T-helper 2 cell treated with Interferon-gamma antibody and Interleukin-4, amounts not matched to agents 5 μg/mL and 100 μg/mL, for 36 hours (primary cell): ENCODE measurements around the gene SEC31A.

Experiments
- DNase-seq: peaks from one replicate; pipeline ENCODE4 v3.0.0; 2021; ENCODE audit warnings: low spot score
- H3K27ac Mint-ChIP-seq: one replicate; pipeline ENCODE4 v1.8.0; 2021; ENCODE audit warnings: mild to moderate bottlenecking, mixed read lengths
- H3K27me3 Mint-ChIP-seq: one replicate; pipeline ENCODE4 v1.8.0; 2021; ENCODE audit warnings: low read depth, mixed read lengths
- H3K36me3 Mint-ChIP-seq: one replicate; pipeline ENCODE4 v1.8.0; 2021; ENCODE audit warnings: low read depth, mixed read lengths
- H3K4me1 Mint-ChIP-seq: one replicate; pipeline ENCODE4 v1.8.0; 2021; ENCODE audit warnings: low read depth, mixed read lengths
- H3K4me3 Mint-ChIP-seq: one replicate; pipeline ENCODE4 v1.8.0; 2022; ENCODE audit warnings: mild to moderate bottlenecking, moderate library complexity, mixed read lengths
- H3K9me3 Mint-ChIP-seq: one replicate; pipeline ENCODE4 v1.8.0; 2021; ENCODE audit warnings: mixed read lengths

Gene SEC31A

GRCh38 chr4:82785611-82786400 is 105.1 kb downstream of the SEC31A start:
- Mint-ChIP-seq H3K4me3 (no peak overlapping the region), H3K36me3 (no peaks in the 10 kb centered on the region), H3K27ac (no peak overlapping the region), H3K27me3 (peaks cover 24% of the 10 kb centered on the region), H3K9me3 (no peaks in the 10 kb centered on the region), H3K4me1 (no peaks in the 10 kb centered on the region)
- DNase-seq = no peak

- no peak overlapping the region for H3K27ac Mint-ChIP-seq
- DNase-seq = no peak
- H3K36me3 Mint-ChIP-seq = no peaks in the 10 kb centered on the region
- H3K4me3 Mint-ChIP-seq = no peak overlapping the region
- peaks cover 24% of the 10 kb centered on the region for H3K27me3 Mint-ChIP-seq
- no peaks in the 10 kb centered on the region for H3K4me1 Mint-ChIP-seq
- H3K9me3 Mint-ChIP-seq = no peaks in the 10 kb centered on the region
These were observed 106.0 kb downstream of the SEC31A start for GRCh38 chr4:82784681-82785610.

GRCh38 chr4:82782626-82783345 is 108.2 kb downstream of the SEC31A start:
- DNase-seq = no peak
- H3K36me3 Mint-ChIP-seq = no peaks in the 10 kb centered on the region
- H3K4me1 Mint-ChIP-seq = no peaks in the 10 kb centered on the region
- H3K4me3 Mint-ChIP-seq = no peak overlapping the region
- H3K9me3 Mint-ChIP-seq = no peaks in the 10 kb centered on the region
- H3K27ac Mint-ChIP-seq = no peak overlapping the region
- peaks cover 22% of the 10 kb centered on the region for H3K27me3 Mint-ChIP-seq

GRCh38 chr4:82780752-82781231 is 110.2 kb downstream of the SEC31A start:
- Mint-ChIP-seq H3K27ac (no peak overlapping the region), H3K4me3 (no peak overlapping the region), H3K9me3 (no peaks in the 10 kb centered on the region), H3K4me1 (no peaks in the 10 kb centered on the region), H3K36me3 (no peaks in the 10 kb centered on the region), H3K27me3 (peaks cover 16% of the 10 kb centered on the region)
- DNase-seq = no peak

GRCh38 chr4:82780170-82780751 is 110.7 kb downstream of the SEC31A start:
- no peak overlapping the region for H3K27ac Mint-ChIP-seq
- DNase-seq = no peak
- H3K4me3 Mint-ChIP-seq = no peak overlapping the region
- H3K4me1 Mint-ChIP-seq = no peaks in the 10 kb centered on the region
- no peaks in the 10 kb centered on the region for H3K9me3 Mint-ChIP-seq
- H3K36me3 Mint-ChIP-seq = no peaks in the 10 kb centered on the region
- H3K27me3 Mint-ChIP-seq = peaks cover 12% of the 10 kb centered on the region

- no peaks in the 10 kb centered on the region for H3K9me3 Mint-ChIP-seq
- H3K36me3 Mint-ChIP-seq = no peaks in the 10 kb centered on the region
- no peak overlapping the region for H3K27ac Mint-ChIP-seq
- H3K27me3 Mint-ChIP-seq = peaks cover 6% of the 10 kb centered on the region
- H3K4me3 Mint-ChIP-seq = no peak overlapping the region
- no peak for DNase-seq
- H3K4me1 Mint-ChIP-seq = no peaks in the 10 kb centered on the region
These were observed 111.9 kb downstream of the SEC31A start for GRCh38 chr4:82779032-82779431.

GRCh38 chr4:82777857-82778525 is 113.0 kb downstream of the SEC31A start:
- Mint-ChIP-seq H3K27ac (no peak overlapping the region), H3K4me3 (no peak overlapping the region), H3K36me3 (no peaks in the 10 kb centered on the region)

GRCh38 chr4:82776925-82777542 is 113.9 kb downstream of the SEC31A start:
- DNase-seq = no peak
- Mint-ChIP-seq H3K27me3 (peaks cover 2% of the 10 kb centered on the region), H3K36me3 (no peaks in the 10 kb centered on the region), H3K9me3 (no peaks in the 10 kb centered on the region), H3K4me1 (no peaks in the 10 kb centered on the region), H3K27ac (no peak overlapping the region), H3K4me3 (no peak overlapping the region)

More at GRCh38 chr4:82777857-82778525, 113.0 kb downstream of the SEC31A start:
- Mint-ChIP-seq H3K9me3 (no peaks in the 10 kb centered on the region), H3K27me3 (peaks cover 3% of the 10 kb centered on the region), H3K4me1 (no peaks in the 10 kb centered on the region)
- no peak for DNase-seq

GRCh38 chr4:82775243-82775642 is 115.7 kb downstream of the SEC31A start:
- no peak overlapping the region for H3K27ac Mint-ChIP-seq
- no peak for DNase-seq
- no peaks in the 10 kb centered on the region for H3K9me3 Mint-ChIP-seq
- no peak overlapping the region for H3K4me3 Mint-ChIP-seq
- H3K36me3 Mint-ChIP-seq = no peaks in the 10 kb centered on the region
- no peaks in the 10 kb centered on the region for H3K4me1 Mint-ChIP-seq
- peaks cover 2% of the 10 kb centered on the region for H3K27me3 Mint-ChIP-seq

GRCh38 chr4:82774711-82775171 is 116.2 kb downstream of the SEC31A start:
- Mint-ChIP-seq H3K4me3 (no peak overlapping the region), H3K36me3 (no peaks in the 10 kb centered on the region), H3K4me1 (no peaks in the 10 kb centered on the region), H3K9me3 (no peaks in the 10 kb centered on the region), H3K27ac (no peak overlapping the region), H3K27me3 (peaks cover 2% of the 10 kb centered on the region)
- DNase-seq = no peak

- Mint-ChIP-seq H3K27me3 (peaks cover 5% of the 10 kb centered on the region), H3K36me3 (no peaks in the 10 kb centered on the region)
These were observed 117.9 kb downstream of the SEC31A start for GRCh38 chr4:82773057-82773456.

GRCh38 chr4:82770607-82771006 is 120.3 kb downstream of the SEC31A start:
- DNase-seq = no peak
- H3K27ac Mint-ChIP-seq = no peak overlapping the region
- H3K9me3 Mint-ChIP-seq = peaks cover 12% of the 10 kb centered on the region
- no peak overlapping the region for H3K4me3 Mint-ChIP-seq
- peaks cover 9% of the 10 kb centered on the region for H3K27me3 Mint-ChIP-seq
- H3K4me1 Mint-ChIP-seq = no peaks in the 10 kb centered on the region
- H3K36me3 Mint-ChIP-seq = no peaks in the 10 kb centered on the region

More at GRCh38 chr4:82773057-82773456, 117.9 kb downstream of the SEC31A start:
- Mint-ChIP-seq H3K4me1 (no peaks in the 10 kb centered on the region), H3K4me3 (no peak overlapping the region), H3K27ac (no peak overlapping the region), H3K9me3 (no peaks in the 10 kb centered on the region)
- DNase-seq = no peak
